ENCODE results near the gene PLAC9.

GRCh38 chr10:80137031-80137862 lies 4.7 kb downstream of the PLAC9 start:
- no peak for TF ChIP-seq CTCF (IDR thresholded peaks at IDR 0.05; ENCODE audit: extremely low read depth in 1 of 2, insufficient read depth in 1 of 2, low read depth in 1 of 2, low read length in 2 of 2)
- no peak for TF ChIP-seq POLR2A (IDR thresholded peaks at IDR 0.05; ENCODE audit: low read depth, low read length)
- TF ChIP-seq EZH2 (IDR thresholded peaks at IDR 0.05; ENCODE audit: borderline replicate concordance, low read depth, low read length, severe bottlenecking), result no peak
- no peak for TF ChIP-seq POLR2AphosphoS5 (IDR thresholded peaks at IDR 0.05; ENCODE audit: insufficient read depth, low read depth, low read length)
- TF ChIP-seq MAX (IDR thresholded peaks at IDR 0.05; ENCODE audit: insufficient read depth, insufficient read length), result no peak
- TF ChIP-seq GATA2 (IDR thresholded peaks at IDR 0.05; ENCODE audit: insufficient read depth, insufficient read length, low read depth, low read length), result no peak
